Stimulated activated CD4-positive, alpha-beta T cell treated with anti-CD3 and anti-CD28 coated beads, Interleukin-4, amount 100 ng/mL, for 4 hours (primary cell): Measurements from ENCODE around the gene C1QB.
"Not testable (repeated sequence)": the region's sequence is repeated elsewhere in the genome, so short reads cannot be mapped to it uniquely, and the experiment has no call there.

Experiments
- DNase-seq, 2 experiments: peaks; one replicate each; pipeline ENCODE4 v3.0.0-alpha.2; 2020

The C1QB gene

GRCh38 chr1:22702296-22703085 is 49.5 kb downstream of the C1QB start:
- no peak for DNase-seq

GRCh38 chr1:22704440-22705067 is 51.5 kb downstream of the C1QB start:
- peak; percentile 68 to 77 for DNase-seq

- DNase-seq, result no peak
Measured at GRCh38 chr1:22705586-22705985, 52.5 kb downstream of the C1QB start.

GRCh38 chr1:22706100-22706499 is 53.1 kb downstream of the C1QB start:
- not testable (repeated sequence) for DNase-seq

- DNase-seq, result no peak
Measured at GRCh38 chr1:22708777-22709176, 55.7 kb downstream of the C1QB start.

GRCh38 chr1:22709227-22709626 is 56.2 kb downstream of the C1QB start:
- DNase-seq, result no peak

GRCh38 chr1:22709891-22710700 is 57.1 kb downstream of the C1QB start:
- peak in 1 of 2 experiments; percentile 50 for DNase-seq

GRCh38 chr1:22710701-22711049 is 57.6 kb downstream of the C1QB start, which contains the start of gene EPHB2:
Gene EPHB2 (plus strand): TSS chr1:22710839. CDS start chr1:22710983, 144 bp downstream.
- DNase-seq, result peak in 1 of 2 experiments; percentile 13

- DNase-seq, result no peak
Measured at GRCh38 chr1:22711071-22711470, 58.0 kb downstream of the C1QB start.
